GM12891 (cell line): ENCODE measurements around the gene TIAM1.

Source experiments
- DNase-seq: peaks from one replicate; pipeline ENCODE4 v3.0.0; 2011; ENCODE audit warnings: low spot score; ENCODE audit not compliant: insufficient read length
- FAIRE-seq: peaks from 2 replicates; lab custom pipeline; 2011; peaks lifted over from hg19 to GRCh38; lab: Jason Lieb, UNC
- PAX5 ChIP-seq: IDR thresholded peaks from 2 replicates; pipeline ENCODE4 v1.6.1; 2011; ENCODE audit warnings: low read length, moderate library complexity, mild to moderate bottlenecking; ENCODE audit not compliant: insufficient read depth, severe bottlenecking
- POLR2A ChIP-seq: IDR thresholded peaks from 2 replicates; pipeline ENCODE4 v1.6.1; 2011; ENCODE audit warnings: low read depth, low read length, control low read depth
- POLR2AphosphoS5 ChIP-seq: IDR thresholded peaks from 2 replicates; pipeline ENCODE4 v1.6.1; 2011; ENCODE audit warnings: low read depth, low read length, control low read depth
- POU2F2 ChIP-seq: IDR thresholded peaks from 2 replicates; pipeline ENCODE4 v1.6.1; 2011; ENCODE audit warnings: low read depth, mild to moderate bottlenecking, control low read depth, low read length, moderate library complexity
- SPI1 ChIP-seq: IDR thresholded peaks from 2 replicates; pipeline ENCODE4 v1.6.1; 2011; ENCODE audit warnings: low read depth, low read length, control low read depth
- TAF1 ChIP-seq: IDR thresholded peaks from 2 replicates; pipeline ENCODE4 v1.6.1; 2011; ENCODE audit warnings: low read depth, low read length, control low read depth

TIAM1 gene

DNA sequence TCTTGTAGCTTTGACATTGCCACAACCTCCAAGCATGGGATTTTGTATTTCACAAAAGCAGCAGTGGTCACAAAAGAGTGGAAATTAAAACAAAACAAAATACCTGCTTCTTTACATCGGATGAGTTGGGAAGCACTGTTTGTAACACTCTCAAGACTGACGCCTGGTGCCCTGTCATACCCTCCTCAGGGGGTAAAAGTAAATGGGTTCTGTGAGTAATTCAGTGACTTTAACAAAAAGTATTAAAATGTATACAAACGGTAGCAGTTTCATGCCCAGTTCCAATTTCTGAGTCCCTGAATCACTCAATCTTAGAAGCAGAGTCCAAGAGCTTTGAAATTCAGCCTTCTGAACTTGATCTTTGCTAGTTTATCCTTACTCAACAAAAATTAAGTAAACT lies 152.5 kb downstream of the TIAM1 start:
- TF ChIP-seq POLR2AphosphoS5 (no peak), TAF1 (no peak), PAX5 (no peak), SPI1 (no peak), POU2F2 (no peak), POLR2A (no peak)
- FAIRE-seq = no peak
- no peak for DNase-seq

DNA sequence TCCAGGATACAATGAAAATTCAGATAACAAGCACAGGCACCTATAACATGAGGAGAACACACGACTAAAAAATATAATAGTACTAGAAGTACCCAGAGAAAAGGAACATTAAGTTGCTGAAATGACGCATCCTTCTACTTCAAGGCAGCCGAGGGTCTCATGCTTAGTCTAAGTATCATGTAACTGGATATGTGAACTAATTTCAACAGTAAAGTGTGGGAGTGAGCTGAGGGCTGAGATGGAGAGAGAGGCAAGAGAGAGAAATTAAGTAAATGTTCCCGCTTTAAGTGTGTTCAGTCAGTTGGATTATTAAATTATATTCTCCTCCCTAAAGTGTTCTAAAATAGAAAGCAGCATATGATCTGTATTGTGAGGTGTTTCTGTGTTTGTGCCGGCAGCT lies 153.5 kb downstream of the TIAM1 start:
- DNase-seq = no peak
- FAIRE-seq = no peak
- no peak for TF ChIP-seq POLR2A
- no peak for TF ChIP-seq SPI1
- no peak for TF ChIP-seq POU2F2
- no peak for TF ChIP-seq PAX5

DNA sequence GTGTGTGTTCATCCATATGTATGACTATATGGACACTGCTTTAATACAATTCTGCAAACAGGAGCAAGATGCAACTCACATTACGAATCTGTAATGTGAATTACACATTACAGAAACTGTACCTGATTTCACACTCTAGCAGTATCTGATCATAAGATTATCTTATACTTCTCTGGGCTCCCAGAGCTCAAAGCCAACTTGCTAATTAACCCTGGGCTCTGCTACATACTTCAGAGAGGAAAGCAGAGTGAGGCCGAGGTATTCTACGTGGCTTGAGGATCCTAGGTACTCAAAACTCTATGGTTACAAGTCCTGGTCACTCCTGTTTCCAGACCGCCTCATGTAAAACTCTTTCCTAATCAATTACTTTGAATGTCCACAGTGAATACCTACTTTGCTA lies 156.6 kb downstream of the TIAM1 start:
- no peak for TF ChIP-seq POLR2AphosphoS5
- no peak for TF ChIP-seq TAF1
- FAIRE-seq (no peak), DNase-seq (no peak)

DNA sequence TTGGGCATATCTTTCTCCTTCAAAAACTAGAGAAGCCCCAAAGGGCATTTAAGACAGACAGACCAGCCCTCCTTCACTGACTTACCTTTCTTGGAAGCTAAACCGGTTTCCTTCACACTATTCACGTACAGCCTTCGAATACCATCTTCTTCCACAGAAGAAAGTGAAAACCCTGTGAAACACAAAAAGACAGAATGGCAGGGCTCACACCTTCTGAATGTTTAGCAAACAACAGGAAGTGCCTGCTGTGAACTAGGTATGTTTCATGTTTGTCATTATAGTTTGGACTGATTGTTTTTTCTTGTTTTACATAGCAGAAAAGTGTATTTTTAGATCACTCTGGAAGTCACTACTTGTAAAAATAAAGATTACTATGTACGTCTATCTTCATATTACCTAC lies 157.1 kb downstream of the TIAM1 start:
- FAIRE-seq = no peak
- DNase-seq = no peak
- TF ChIP-seq PAX5 (no peak), POLR2AphosphoS5 (no peak), TAF1 (no peak)

DNA sequence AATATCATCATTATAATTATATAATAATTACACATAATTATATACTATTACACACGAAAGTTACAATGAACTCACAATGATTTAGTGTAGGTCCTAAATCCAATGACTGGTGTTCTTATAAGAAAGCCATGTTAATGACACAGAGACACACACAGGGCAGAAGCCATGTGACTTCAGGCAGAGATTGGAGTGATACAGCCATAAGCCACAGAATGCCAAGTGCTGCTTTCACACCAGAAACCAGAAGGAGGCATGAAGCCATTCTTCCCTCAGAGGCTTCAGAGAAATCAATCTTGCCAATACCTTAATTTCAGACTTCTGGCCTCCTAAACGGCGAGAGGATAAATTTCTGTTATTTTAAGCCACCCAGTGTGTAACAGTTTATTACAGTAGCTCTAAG lies 158.4 kb downstream of the TIAM1 start:
- TF ChIP-seq POU2F2 = no peak
- no peak for DNase-seq
- FAIRE-seq = no peak

DNA sequence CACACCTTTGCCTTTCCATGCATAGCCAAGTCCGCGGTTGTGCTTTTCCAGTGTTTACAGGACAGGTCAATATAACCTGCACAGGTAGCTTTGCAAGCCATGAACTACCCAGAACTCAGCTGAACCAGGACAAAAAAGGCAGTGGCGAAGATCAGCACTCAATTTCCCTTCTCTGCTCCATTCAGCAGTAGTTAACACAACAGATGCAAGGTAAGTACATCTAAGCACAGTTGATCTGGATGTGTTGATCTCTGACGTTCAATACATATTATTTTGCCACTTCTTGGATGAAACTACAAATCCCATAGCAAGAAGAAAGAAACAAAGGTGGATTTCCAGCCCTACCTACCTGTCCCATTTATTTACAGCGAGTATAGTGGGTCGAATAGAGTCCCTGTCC lies 159.2 kb downstream of the TIAM1 start:
- FAIRE-seq = no peak

DNA sequence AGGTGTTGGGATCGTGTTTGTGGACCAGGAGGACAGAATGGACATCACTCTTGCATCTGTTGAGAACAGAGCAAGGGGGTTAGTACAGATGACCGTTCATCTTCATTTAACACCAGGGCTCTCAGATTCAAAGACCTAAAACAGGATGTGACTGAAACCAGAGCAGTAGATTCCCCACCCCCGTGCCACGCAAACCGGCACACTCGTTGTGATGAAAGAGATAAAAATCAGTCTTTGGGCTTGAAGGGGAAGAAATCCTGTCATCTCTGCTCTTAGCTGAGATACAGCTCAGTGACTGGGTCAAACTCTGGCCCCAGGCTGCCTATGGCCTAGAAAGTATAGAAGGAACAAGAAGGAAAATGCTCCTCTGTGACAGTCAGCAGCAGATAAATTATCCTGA lies 159.6 kb downstream of the TIAM1 start:
- FAIRE-seq = no peak
- no peak for TF ChIP-seq PAX5
- TF ChIP-seq POLR2A = no peak
- peak; percentile 22; the same call in 1 of the 2 replicates for TF ChIP-seq SPI1
- DNase-seq = no peak

More for the DNA sequence above, 159.2 kb downstream of the TIAM1 start:
- DNase-seq = no peak
- no peak for TF ChIP-seq POLR2A

DNA sequence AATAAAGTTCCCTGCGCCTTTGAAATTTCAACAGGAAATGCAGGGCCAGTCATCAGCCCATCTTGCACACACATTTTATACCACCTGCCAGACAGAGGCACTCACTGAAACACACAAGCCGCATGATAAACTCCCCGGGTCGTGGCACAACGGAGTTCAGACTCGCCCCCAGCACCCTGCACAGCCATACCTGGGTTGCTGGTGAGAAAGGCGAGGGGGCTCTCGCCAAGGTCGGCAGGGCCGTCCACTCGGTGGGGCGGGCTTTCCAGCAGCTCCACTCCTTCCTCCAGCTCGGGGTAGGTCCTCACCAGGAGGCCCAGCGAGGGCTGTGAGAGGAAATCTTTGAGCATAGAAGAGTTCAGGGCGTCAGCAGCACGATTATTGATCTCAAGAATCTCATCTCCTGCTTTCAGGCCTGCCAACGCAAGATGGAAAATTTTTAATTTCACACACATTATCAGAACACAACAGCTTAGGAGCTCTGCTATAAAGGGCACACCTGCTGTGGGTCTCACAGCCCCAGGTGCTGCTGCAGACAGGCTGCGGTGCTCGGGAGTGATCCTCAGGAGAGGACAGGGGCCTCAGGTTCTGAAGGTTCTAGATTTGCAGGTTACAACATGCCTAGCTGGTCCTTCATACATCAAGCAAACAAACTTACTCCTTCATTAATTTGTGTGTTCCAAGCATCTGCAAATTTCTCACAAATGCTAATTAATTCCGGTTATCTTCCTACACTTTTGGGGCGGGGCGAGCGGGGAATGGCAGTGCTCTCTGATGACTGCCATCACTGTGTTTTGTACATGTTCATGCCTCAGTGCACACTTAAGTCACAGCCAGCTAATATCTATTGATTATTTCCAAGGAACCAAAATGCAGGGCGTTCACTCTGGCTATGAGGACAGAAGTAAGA lies 161.6 kb downstream of the TIAM1 start:
- DNase-seq (no peak), FAIRE-seq (no peak)
- TF ChIP-seq POLR2AphosphoS5 (no peak), POLR2A (no peak), SPI1 (no peak)

DNA sequence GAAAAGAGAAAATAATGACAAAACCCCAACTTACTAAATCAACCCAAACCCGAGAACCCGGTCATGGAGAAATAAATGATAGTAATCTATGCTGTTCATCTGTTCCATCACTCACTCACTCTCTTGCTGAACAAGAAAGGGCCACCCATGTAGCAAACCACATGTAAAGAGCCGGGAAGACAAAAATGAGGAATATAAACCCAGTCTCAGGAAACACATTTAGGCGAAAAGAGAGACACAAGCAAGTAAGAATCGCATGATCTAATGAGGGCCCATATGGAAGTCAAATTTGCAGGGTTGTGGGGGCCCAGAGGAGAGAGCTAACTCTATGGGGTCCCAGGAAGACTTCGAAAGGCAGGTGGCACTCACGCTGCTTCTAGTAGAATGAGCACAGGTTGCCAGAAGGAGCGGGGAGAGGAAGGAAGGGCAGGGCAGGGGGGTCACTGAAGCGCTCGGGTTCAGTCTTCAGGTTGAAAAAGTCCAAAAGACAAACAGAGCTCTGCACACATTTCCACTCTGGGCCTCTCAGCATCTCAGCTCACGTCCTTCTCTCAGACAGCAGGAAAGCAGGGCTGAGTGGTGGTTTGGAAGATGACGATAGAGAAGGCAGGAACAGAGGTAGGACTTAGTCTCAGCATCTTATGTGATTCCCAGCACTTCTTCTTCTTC lies 162.8 kb downstream of the TIAM1 start:
- FAIRE-seq (no peak), DNase-seq (no peak)
- no peak for TF ChIP-seq POU2F2
- no peak for TF ChIP-seq TAF1
- TF ChIP-seq SPI1 = no peak
- TF ChIP-seq POLR2A = no peak

DNA sequence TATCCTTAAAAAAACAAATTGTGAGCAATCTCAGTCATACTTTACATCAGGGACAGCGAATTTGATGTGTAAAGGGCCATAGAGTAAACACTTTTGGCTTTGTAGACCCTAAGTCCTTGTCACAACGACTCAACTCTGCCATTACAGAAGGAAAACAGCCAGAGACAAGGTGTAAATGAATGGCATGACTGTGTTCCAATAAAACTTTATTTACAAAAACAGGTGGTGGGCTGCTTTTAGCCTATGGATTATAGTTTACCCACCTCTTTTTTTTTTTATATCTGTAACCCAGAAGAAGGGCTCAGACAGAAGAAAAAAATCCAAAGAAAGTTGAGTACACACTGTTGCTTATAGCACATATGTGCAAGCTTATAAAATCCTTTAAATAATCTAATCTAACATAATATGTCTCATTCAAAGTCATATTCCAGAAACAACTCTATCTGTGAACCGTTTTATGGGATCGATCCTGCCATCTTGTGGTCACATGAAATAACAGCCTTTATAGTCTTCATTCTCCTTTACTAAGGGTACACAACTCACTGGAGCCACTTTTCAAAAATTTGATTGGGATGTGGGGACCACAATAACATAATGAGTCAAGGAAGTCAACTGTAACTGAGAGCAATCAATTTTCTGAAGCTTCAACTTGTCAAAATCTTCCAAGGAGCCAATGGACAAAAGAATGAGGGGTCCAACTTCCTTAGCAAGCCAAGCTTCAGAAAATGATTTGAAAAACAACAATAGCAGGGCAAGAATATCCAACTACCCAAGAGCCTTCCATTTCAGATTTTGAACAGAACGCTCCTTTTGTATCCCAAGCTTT lies 163.6 kb downstream of the TIAM1 start:
- DNase-seq (peak; percentile 15), FAIRE-seq (peak; percentile 43)
- TF ChIP-seq POLR2A (no peak), POLR2AphosphoS5 (no peak), POU2F2 (no peak), PAX5 (no peak), SPI1 (no peak), TAF1 (no peak)
